GM12892 (cell line): ENCODE results near the gene AGER.

Experiments used
- POLR2AphosphoS5 ChIP-seq: IDR thresholded peaks from 2 replicates; pipeline ENCODE4 v1.6.1; 2011; ENCODE audit warnings: low read depth, low read length, control low read depth
- TAF1 ChIP-seq: IDR thresholded peaks from 2 replicates; pipeline ENCODE4 v1.6.1; 2011; ENCODE audit warnings: low read depth, mild to moderate bottlenecking, control low read depth, low read length, borderline replicate concordance

DNA sequence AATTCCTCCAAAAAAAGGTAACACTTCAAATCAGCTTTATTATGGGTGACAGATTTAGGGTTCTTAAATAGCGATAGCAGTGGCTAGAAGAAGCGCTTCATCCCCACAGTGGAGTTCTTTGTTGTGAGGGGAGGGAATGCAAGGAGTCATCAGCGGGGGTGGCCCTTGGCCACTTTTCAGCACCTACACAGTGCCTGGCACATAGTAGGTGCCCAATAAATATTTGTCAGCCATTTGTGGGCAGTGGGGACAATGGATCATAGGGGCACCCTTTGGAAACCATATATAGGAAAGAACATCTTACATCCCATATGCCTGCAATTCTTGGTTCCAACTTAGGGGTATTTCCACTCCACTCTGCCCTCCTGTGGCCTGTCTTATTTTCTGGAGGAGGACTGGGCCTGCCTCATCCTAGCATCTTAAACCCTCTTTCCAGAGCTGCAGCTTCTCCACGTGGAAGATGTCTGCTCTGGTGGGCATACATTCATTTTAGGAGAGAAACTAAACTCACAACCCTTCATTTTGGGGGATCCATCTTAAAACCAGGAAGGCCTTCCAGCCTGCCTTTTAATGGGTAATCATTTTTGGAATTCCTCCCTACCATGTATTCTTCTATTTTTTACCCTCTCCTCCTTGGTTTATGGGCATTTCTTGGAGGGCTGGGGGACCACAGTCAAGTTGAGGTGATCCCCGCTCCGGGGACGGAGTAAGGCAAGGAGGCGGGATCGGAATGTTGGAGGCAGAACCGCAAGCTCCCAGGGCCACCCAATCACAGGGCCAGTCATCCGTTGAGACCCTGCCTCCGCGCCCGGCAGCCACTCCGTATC lies 11.0 kb upstream of the AGER start:
- TF ChIP-seq TAF1 (no peak), POLR2AphosphoS5 (no peak)
